Uterus (tissue), 2 donors: ENCODE measurements around the gene SLC13A3.

Experiments used
- CTCF ChIP-seq, 4 experiments: fragments of 200-600 bp in 2 of 4; fragments of 450-650 bp in 2 of 4; sonication (generic) in 2 of 4; IDR thresholded peaks; one replicate each; pipeline ENCODE4 v1.5.1; 2016 to 2019; ENCODE audit warnings: antibody characterized with exemption in 4 of 4, mild to moderate bottlenecking in 2 of 4, moderate library complexity in 1 of 4
- POLR2A ChIP-seq, 2 donors: fragments of 450-650 bp; IDR thresholded peaks; one replicate each; pipeline ENCODE4 v1.6.1; 2016; ENCODE audit warnings: antibody characterized with exemption in 2 of 2, mild to moderate bottlenecking in 1 of 2, moderate library complexity in 1 of 2

GRCh38 chr20:46638134-46638897, 12.9 kb downstream of the SLC13A3 start:
- no peak for TF ChIP-seq CTCF (IDR thresholded peaks at IDR 0.05)
- no peak for TF ChIP-seq POLR2A (IDR thresholded peaks at IDR 0.05)
